Endothelial cell of umbilical vein (primary cell): ENCODE measurements around the gene GRXCR2. TPM values are rescaled to one million over a fixed set of nuclear protein-coding genes. Genes with fewer than 3 reads are reported as not detected.

Experiments used
- BruUV-seq: library from RNA; stranded (reverse); fragments of 400-500 nt; replicated peaks from 2 replicates; lab custom pipeline; 2021; lab: Mats Ljungman, UMichigan
- CTCF ChIA-PET: fragments of 300-600, 350-600 bp; sonication (Branson Sonifier 250); formaldehyde crosslinking; loops from one replicate; lab custom pipeline; 2021; ENCODE audit warnings: antibody characterized with exemption, inconsistent platforms; lab: Charles Lee
- POLR2A ChIA-PET: fragments of 300-600, 350-600 bp; sonication (Branson Sonifier 250); formaldehyde crosslinking; loops from one replicate; lab custom pipeline; 2021; ENCODE audit warnings: antibody characterized with exemption, inconsistent platforms; lab: Charles Lee
- DNase-seq: peaks from one replicate; pipeline ENCODE4 v3.0.0-alpha.2; 2011; ENCODE audit warnings: low read depth, low spot score
- FAIRE-seq: peaks from 2 replicates; lab custom pipeline; 2011; peaks lifted over from hg19 to GRCh38; lab: Jason Lieb, UNC
- H2AFZ ChIP-seq: 2 replicates; pipeline ENCODE4 v1.6.0; 2012; ENCODE audit warnings: low read depth, low read length, control low read depth, inconsistent platforms
- H3K27ac ChIP-seq: 2 replicates; pipeline ENCODE4 v1.5.1; 2011; ENCODE audit warnings: low read depth, mild to moderate bottlenecking, control low read depth, low read length, moderate library complexity; ENCODE audit not compliant: insufficient read depth
- H3K27me3 ChIP-seq, 2 experiments: 2 replicates each; pipeline versions ENCODE4 v1.6.0 to v1.6.1; 2011; ENCODE audit warnings: low read length in 2 of 2, mixed read lengths in 1 of 2; ENCODE audit not compliant: control insufficient read depth in 2 of 2, insufficient read depth in 2 of 2
- H3K36me3 ChIP-seq, 2 experiments: 2 replicates in 1 of 2; 3 replicates in 1 of 2; pipeline ENCODE4 v1.5.1; 2011; ENCODE audit warnings: low read length in 2 of 2, mild to moderate bottlenecking in 1 of 2, moderate library complexity in 1 of 2; ENCODE audit not compliant: control insufficient read depth in 2 of 2, insufficient read depth in 2 of 2; ENCODE audit errors: extremely low read depth in 1 of 2
- H3K4me1 ChIP-seq: 3 replicates; pipeline ENCODE4 v1.5.1; 2011; ENCODE audit warnings: mild to moderate bottlenecking, low read length; ENCODE audit not compliant: control insufficient read depth, insufficient read depth; ENCODE audit errors: extremely low read depth
- H3K4me2 ChIP-seq: 2 replicates; pipeline ENCODE4 v1.6.1; 2011; ENCODE audit warnings: low read length, control low read depth, mixed read lengths; ENCODE audit not compliant: insufficient read depth
- H3K4me3 ChIP-seq, 3 experiments: fragments of 200-600 bp in 1 of 3; sonication (generic), shearing (Covaris generic) in 1 of 3; replicated peaks in 1 of 3; 2 replicates each; pipeline ENCODE4 v1.5.1; 2011 to 2016; ENCODE audit warnings: control low read depth in 3 of 3, low read length in 3 of 3, mild to moderate bottlenecking in 2 of 3, inconsistent platforms in 1 of 3, low read depth in 1 of 3, moderate library complexity in 1 of 3; ENCODE audit not compliant: insufficient read depth in 1 of 3
- H3K79me2 ChIP-seq: 2 replicates; pipeline ENCODE4 v1.6.0; 2012; ENCODE audit warnings: low read length, inconsistent platforms; ENCODE audit not compliant: control insufficient read depth, insufficient read depth
- H3K9ac ChIP-seq: replicated peaks from 2 replicates; pipeline ENCODE3; 2011; ENCODE audit warnings: low read length, control low read depth; ENCODE audit not compliant: insufficient read depth; ENCODE audit errors: extremely low read depth
- H3K9me1 ChIP-seq: replicated peaks from 3 replicates; pipeline ENCODE4 v1.6.0; 2011; ENCODE audit warnings: mild to moderate bottlenecking, low read length; ENCODE audit not compliant: control insufficient read depth, insufficient read depth; ENCODE audit errors: extremely low read depth
- H3K9me3 ChIP-seq: replicated peaks from 2 replicates; pipeline ENCODE4 v1.5.1; 2012; ENCODE audit warnings: low read length, inconsistent platforms; ENCODE audit not compliant: control insufficient read depth, insufficient read depth
- H4K20me1 ChIP-seq: replicated peaks from 2 replicates; pipeline ENCODE3; 2011; ENCODE audit warnings: mild to moderate bottlenecking, low read length; ENCODE audit not compliant: control insufficient read depth, insufficient read depth; ENCODE audit errors: extremely low read depth
- EZH2 ChIP-seq: IDR thresholded peaks from 2 replicates; pipeline ENCODE4 v1.6.1; 2012; ENCODE audit warnings: borderline replicate concordance, low read depth, mild to moderate bottlenecking, moderate library complexity, low read length, inconsistent platforms; ENCODE audit not compliant: severe bottlenecking
- FOS ChIP-seq: IDR thresholded peaks from 2 replicates; pipeline ENCODE4 v1.6.1; 2011; ENCODE audit warnings: mild to moderate bottlenecking, low read length, moderate library complexity, borderline replicate concordance; ENCODE audit not compliant: insufficient read depth
- GATA2 ChIP-seq: IDR thresholded peaks from 2 replicates; pipeline ENCODE4 v1.7.0; 2011; ENCODE audit warnings: low read depth, mild to moderate bottlenecking, moderate library complexity, mixed read lengths, low read length; ENCODE audit not compliant: insufficient read length, insufficient read depth
- JUN ChIP-seq: IDR thresholded peaks from 2 replicates; pipeline ENCODE4 v1.6.1; 2011; ENCODE audit warnings: borderline replicate concordance, low read depth; ENCODE audit not compliant: insufficient read length, insufficient read depth
- POLR2A ChIP-seq: IDR thresholded peaks from 2 replicates; pipeline ENCODE4 v1.6.1; 2012; ENCODE audit warnings: low read depth, mild to moderate bottlenecking, control low read depth, low read length
- POLR2AphosphoS5 ChIP-seq: IDR thresholded peaks from 2 replicates; pipeline ENCODE4 v1.6.1; 2012; ENCODE audit warnings: low read depth, mild to moderate bottlenecking, control low read depth, low read length, moderate library complexity; ENCODE audit not compliant: insufficient read depth
- dilution Hi-C: fragments of 300-500 bp; cut with MboI; formaldehyde crosslinking; loops from one replicate; pipeline ENCODE4 v1.15.0; 2019; ENCODE audit warnings: low sequenced_read_pairs; ENCODE audit not compliant: extremely low pct_ligation_motif_present
- intact Hi-C: fragments of 100-400 bp; cut with micrococcal nuclease; formaldehyde crosslinking; loops from one replicate; pipeline ENCODE4 v1.10.0; 2022
- polyA plus RNA-seq, 4 experiments: library from polyadenylated mRNA; depleted of rRNA in 3 of 4; stranded (reverse) in 3 of 4; unstranded in 1 of 4; fragments of >200 nt; gene quantifications; 2 replicates each; pipeline versions ENCODE4 v1.2.1 to v1.2.3, GENCODE V29; 2011 to 2012; ENCODE audit warnings: missing spikeins in 1 of 4
- total RNA-seq: library from RNA; stranded (reverse); gene quantifications from 2 replicates; pipeline ENCODE4 v1.2.3, GENCODE V29; 2021
- TF ChIP-seq, protein P1 (sequence below): IDR thresholded peaks from 2 replicates; pipeline ENCODE4 v1.6.1; 2011; ENCODE audit not compliant: insufficient read depth, insufficient read length
- TF ChIP-seq, protein P2 (sequence below), 2 donors: IDR thresholded peaks; 1 replicate in 1 of 2; 2 replicates in 1 of 2; pipeline ENCODE4 v1.5.1; 2011; ENCODE audit warnings: low read length in 2 of 2, mild to moderate bottlenecking in 2 of 2, moderate library complexity in 2 of 2, control low read depth in 1 of 2, inconsistent platforms in 1 of 2, low read depth in 1 of 2; ENCODE audit not compliant: insufficient read depth in 1 of 2; ENCODE audit errors: extremely low read depth in 1 of 2

Gene GRXCR2
- total and polyA plus RNA-seq, 2 donors (not counting 3 experiments of a cell fraction or from before 2014, with no cell fraction given), result not detected

DNA sequence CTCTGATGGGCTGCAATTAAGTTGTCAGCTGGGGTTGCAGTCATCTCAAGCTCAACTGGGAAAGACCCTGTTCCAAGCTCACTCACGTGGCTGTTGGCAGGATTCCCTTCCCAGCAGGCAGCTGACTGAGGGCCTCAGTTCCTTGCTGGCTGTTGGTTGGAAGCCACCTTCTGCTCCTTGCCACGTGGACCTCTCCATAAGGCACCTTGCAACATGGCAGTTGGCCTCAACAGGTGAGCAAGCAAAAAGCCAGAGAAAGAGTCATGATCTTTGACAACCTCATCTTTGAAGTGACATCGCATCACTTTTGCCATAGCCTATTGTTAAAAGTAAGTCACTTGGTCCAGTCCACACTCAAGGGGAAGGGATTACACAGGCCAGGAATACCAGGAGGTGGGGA, 19.8 kb downstream of the GRXCR2 start:
- peaks cover 26% of the 10 kb centered on the region for H3K4me1 ChIP-seq
- FAIRE-seq, result no peak
- no peaks in the 10 kb centered on the region for H3K36me3 ChIP-seq
- dilution Hi-C loops (no loop called here), intact Hi-C loops (no loop called here)
- H3K79me2 ChIP-seq, result no peaks in the 10 kb centered on the region
- ChIA-PET POLR2A (no interaction called here), CTCF (interaction anchor here (3.2 kb wide), 2 partner anchors 18 to 35 kb away, joined by 10 to 14 read pairs; partner anchors contain the start of gene PRELID2)
- no peak overlapping the region for H3K4me3 ChIP-seq
- H3K4me2 ChIP-seq, result no peak overlapping the region
- no peaks in the 10 kb centered on the region for H3K9me1 ChIP-seq
- no peak overlapping the region for H2AFZ ChIP-seq
- BruUV-seq, result no TSS peak
- H3K9ac ChIP-seq, result no peak overlapping the region
- H3K27ac ChIP-seq, result no peak overlapping the region
- DNase-seq, result no peak
- H3K27me3 ChIP-seq, result no peaks in the 10 kb centered on the region
- no peaks in the 10 kb centered on the region for H4K20me1 ChIP-seq
- H3K9me3 ChIP-seq, result no peaks in the 10 kb centered on the region
- TF ChIP-seq, protein P1, sequence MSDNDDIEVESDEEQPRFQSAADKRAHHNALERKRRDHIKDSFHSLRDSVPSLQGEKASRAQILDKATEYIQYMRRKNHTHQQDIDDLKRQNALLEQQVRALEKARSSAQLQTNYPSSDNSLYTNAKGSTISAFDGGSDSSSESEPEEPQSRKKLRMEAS, result no peak

DNA sequence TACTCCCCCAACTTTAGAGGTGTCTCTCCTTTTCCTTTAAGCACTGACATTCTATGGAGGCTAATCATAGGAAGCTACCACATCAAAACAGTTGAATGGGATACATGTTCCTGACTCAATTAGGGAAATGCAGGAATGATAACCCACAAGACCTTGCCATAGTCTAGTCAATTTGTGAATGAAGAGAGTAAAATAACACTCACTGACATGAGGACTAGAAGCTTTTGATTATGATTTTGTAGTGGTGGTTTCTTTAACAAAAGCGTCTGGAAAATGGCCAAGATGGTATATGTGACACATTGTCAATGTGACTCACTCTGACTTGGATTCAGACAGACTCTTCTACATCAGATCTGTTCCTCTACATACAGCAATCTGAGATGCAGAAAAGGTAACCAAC, 24.0 kb downstream of the GRXCR2 start:
- H3K27ac ChIP-seq, result no peak overlapping the region
- no peak overlapping the region for H3K4me3 ChIP-seq
- no peak overlapping the region for H3K4me2 ChIP-seq
- no peak overlapping the region for H3K9ac ChIP-seq
- no peaks in the 10 kb centered on the region for H3K27me3 ChIP-seq
- BruUV-seq, result no TSS peak
- POLR2A ChIA-PET, result no interaction called here
- H3K79me2 ChIP-seq, result no peaks in the 10 kb centered on the region
- CTCF ChIA-PET, result interaction anchor here (0.9 to 1.7 kb wide), 3 partner anchors 12 to 39 kb away, joined by 4 to 13 read pairs (median 4); partner anchors contain the start of gene PRELID2
- H3K9me1 ChIP-seq, result no peaks in the 10 kb centered on the region
- DNase-seq, result peak; percentile 33
- H3K4me1 ChIP-seq, result peaks cover 9% of the 10 kb centered on the region
- TF ChIP-seq, protein P1, result no peak
- TF ChIP-seq FOS (peak; percentile 71), EZH2 (no peak), POLR2AphosphoS5 (no peak), GATA2 (peak; percentile 42), JUN (no peak), POLR2A (no peak)
- TF ChIP-seq, protein P2, sequence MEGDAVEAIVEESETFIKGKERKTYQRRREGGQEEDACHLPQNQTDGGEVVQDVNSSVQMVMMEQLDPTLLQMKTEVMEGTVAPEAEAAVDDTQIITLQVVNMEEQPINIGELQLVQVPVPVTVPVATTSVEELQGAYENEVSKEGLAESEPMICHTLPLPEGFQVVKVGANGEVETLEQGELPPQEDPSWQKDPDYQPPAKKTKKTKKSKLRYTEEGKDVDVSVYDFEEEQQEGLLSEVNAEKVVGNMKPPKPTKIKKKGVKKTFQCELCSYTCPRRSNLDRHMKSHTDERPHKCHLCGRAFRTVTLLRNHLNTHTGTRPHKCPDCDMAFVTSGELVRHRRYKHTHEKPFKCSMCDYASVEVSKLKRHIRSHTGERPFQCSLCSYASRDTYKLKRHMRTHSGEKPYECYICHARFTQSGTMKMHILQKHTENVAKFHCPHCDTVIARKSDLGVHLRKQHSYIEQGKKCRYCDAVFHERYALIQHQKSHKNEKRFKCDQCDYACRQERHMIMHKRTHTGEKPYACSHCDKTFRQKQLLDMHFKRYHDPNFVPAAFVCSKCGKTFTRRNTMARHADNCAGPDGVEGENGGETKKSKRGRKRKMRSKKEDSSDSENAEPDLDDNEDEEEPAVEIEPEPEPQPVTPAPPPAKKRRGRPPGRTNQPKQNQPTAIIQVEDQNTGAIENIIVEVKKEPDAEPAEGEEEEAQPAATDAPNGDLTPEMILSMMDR (IDR thresholded peaks at IDR 0.05; ENCODE audit: extremely low read depth in 1 of 2, insufficient read depth in 1 of 2, low read depth in 1 of 2, low read length in 2 of 2), result no peak
- FAIRE-seq, result peak; percentile 62
- dilution Hi-C loops, result no loop called here
- H3K9me3 ChIP-seq, result no peaks in the 10 kb centered on the region
- intact Hi-C loops, result no loop called here
- no peaks in the 10 kb centered on the region for H4K20me1 ChIP-seq
- no peaks in the 10 kb centered on the region for H3K36me3 ChIP-seq
- H2AFZ ChIP-seq, result peak overlapping the region; percentile 14
